ENCODE data around the gene STXBP2.
A peak's percentile ranks its signal among the peaks of the same experiment; 100 is the strongest.

The STXBP2 gene

GRCh38 chr19:7636691-7637373, at the start of gene STXBP2:
TSS of gene STXBP2 (plus strand) at chr19:7637110. CDS start at chr19:7637150, 40 bp downstream.
- no peak for TF ChIP-seq Cebpa-rat (IDR thresholded peaks at IDR 0.05)
- Histone ChIP-seq H3K4me2 (peak within 1 kb of the TSS; percentile 97), H3K9me3 (no peaks in the 10 kb centered on the region), H3K4me1 (peaks cover 53% of the 10 kb centered on the region), H3K9ac (peak within 1 kb of the TSS; percentile 89), H3K36me3 (peaks cover 37% of the 10 kb centered on the region), H3K27me3 (no peaks in the 10 kb centered on the region), H3K27ac (peak within 1 kb of the TSS; percentile 83), H3K4me3 (peak within 1 kb of the TSS; percentile 80), H4K20me1 (peaks cover 15% of the 10 kb centered on the region; the same call in 1 of the 2 replicates)

GRCh38 chr19:7589822-7590221, 47.1 kb upstream of the STXBP2 start:
- no peaks in the 10 kb centered on the region for H3K9me3 ChIP-seq
- no peak overlapping the region for H3K27ac ChIP-seq
- no peak overlapping the region for H3K4me3 ChIP-seq
- peaks cover 8% of the 10 kb centered on the region; the same call in 1 of the 2 replicates for H3K27me3 ChIP-seq
- TF ChIP-seq Cebpa-rat (IDR thresholded peaks at IDR 0.05): no peak
- H4K20me1 ChIP-seq: no peaks in the 10 kb centered on the region
- H3K4me1 ChIP-seq: no peaks in the 10 kb centered on the region
- H3K9ac ChIP-seq: no peak overlapping the region
- no peak overlapping the region for H3K4me2 ChIP-seq
- H3K36me3 ChIP-seq: no peaks in the 10 kb centered on the region

- H3K36me3 ChIP-seq: no peaks in the 10 kb centered on the region
- no peak for TF ChIP-seq Cebpa-rat (IDR thresholded peaks at IDR 0.05)
- H4K20me1 ChIP-seq: no peaks in the 10 kb centered on the region
- no peak overlapping the region for H3K4me2 ChIP-seq
- no peaks in the 10 kb centered on the region for H3K9me3 ChIP-seq
- no peaks in the 10 kb centered on the region for H3K4me1 ChIP-seq
- H3K4me3 ChIP-seq: no peak overlapping the region
- no peak overlapping the region for H3K27ac ChIP-seq
- H3K9ac ChIP-seq: no peak overlapping the region
- H3K27me3 ChIP-seq: peaks cover 12% of the 10 kb centered on the region; the same call in 1 of the 2 replicates
Measured at GRCh38 chr19:7590256-7590655, 46.7 kb upstream of the STXBP2 start.

GRCh38 chr19:7595466-7596133, 41.3 kb upstream of the STXBP2 start, which contains the start of gene CAMSAP3:
TSS of gene CAMSAP3 (plus strand) at chr19:7595863. CDS start at chr19:7596003, 140 bp downstream.
- peak within 1 kb of the TSS; percentile 72 for H3K4me3 ChIP-seq
- H3K36me3 ChIP-seq: no peaks in the 10 kb centered on the region
- peak within 1 kb of the TSS; percentile 79 for H3K4me2 ChIP-seq
- H3K4me1 ChIP-seq: peaks cover 7% of the 10 kb centered on the region
- no peak for TF ChIP-seq Cebpa-rat (IDR thresholded peaks at IDR 0.05)
- H3K9me3 ChIP-seq: no peaks in the 10 kb centered on the region
- H3K27ac ChIP-seq: no peak within 1 kb of the TSS
- H3K27me3 ChIP-seq: peaks cover 49% of the 10 kb centered on the region
- 0 out of 2 replicates have a peak within 1 kb of the TSS, but pooled peaks have one; percentile 50 for H3K9ac ChIP-seq
- H4K20me1 ChIP-seq: peaks cover 26% of the 10 kb centered on the region

- H3K4me1 ChIP-seq: peaks cover 7% of the 10 kb centered on the region
- peak overlapping the region; percentile 72 for H3K4me3 ChIP-seq
- H3K9me3 ChIP-seq: no peaks in the 10 kb centered on the region
- H3K27ac ChIP-seq: no peak overlapping the region
- H3K27me3 ChIP-seq: peaks cover 49% of the 10 kb centered on the region
- TF ChIP-seq Cebpa-rat (IDR thresholded peaks at IDR 0.05): no peak
- peak overlapping the region; percentile 79 for H3K4me2 ChIP-seq
- no peaks in the 10 kb centered on the region for H3K36me3 ChIP-seq
- peaks cover 26% of the 10 kb centered on the region for H4K20me1 ChIP-seq
- no peak overlapping the region for H3K9ac ChIP-seq
Measured at GRCh38 chr19:7596211-7596937, 40.5 kb upstream of the STXBP2 start.

GRCh38 chr19:7597689-7598088, 39.2 kb upstream of the STXBP2 start:
- H3K4me1 ChIP-seq: peaks cover 7% of the 10 kb centered on the region
- H3K4me3 ChIP-seq: no peak overlapping the region
- H3K27ac ChIP-seq: no peak overlapping the region
- no peak overlapping the region for H3K4me2 ChIP-seq
- peaks cover 53% of the 10 kb centered on the region for H3K27me3 ChIP-seq
- TF ChIP-seq Cebpa-rat (IDR thresholded peaks at IDR 0.05): no peak
- no peak overlapping the region for H3K9ac ChIP-seq
- H3K36me3 ChIP-seq: no peaks in the 10 kb centered on the region
- H4K20me1 ChIP-seq: peaks cover 26% of the 10 kb centered on the region
- no peaks in the 10 kb centered on the region for H3K9me3 ChIP-seq

- Histone ChIP-seq H3K4me1 (peaks cover 7% of the 10 kb centered on the region), H3K9me3 (no peaks in the 10 kb centered on the region), H4K20me1 (peaks cover 26% of the 10 kb centered on the region), H3K27me3 (peaks cover 56% of the 10 kb centered on the region), H3K36me3 (no peaks in the 10 kb centered on the region), H3K4me2 (no peak overlapping the region), H3K9ac (no peak overlapping the region), H3K27ac (no peak overlapping the region), H3K4me3 (no peak overlapping the region)
- no peak for TF ChIP-seq Cebpa-rat (IDR thresholded peaks at IDR 0.05)
Measured at GRCh38 chr19:7598180-7598579, 38.7 kb upstream of the STXBP2 start.

- no peak overlapping the region for H3K4me2 ChIP-seq
- H3K27me3 ChIP-seq: peaks cover 42% of the 10 kb centered on the region
- H3K9ac ChIP-seq: no peak overlapping the region
- H3K4me3 ChIP-seq: no peak overlapping the region
- peaks cover 7% of the 10 kb centered on the region for H3K4me1 ChIP-seq
- H3K27ac ChIP-seq: no peak overlapping the region
- no peak for TF ChIP-seq Cebpa-rat (IDR thresholded peaks at IDR 0.05)
- peaks cover 26% of the 10 kb centered on the region for H4K20me1 ChIP-seq
- H3K9me3 ChIP-seq: peaks cover 6% of the 10 kb centered on the region; the same call in 1 of the 2 replicates
- H3K36me3 ChIP-seq: no peaks in the 10 kb centered on the region
Measured at GRCh38 chr19:7600721-7601120, 36.2 kb upstream of the STXBP2 start.

GRCh38 chr19:7602240-7602934, 34.5 kb upstream of the STXBP2 start:
- H4K20me1 ChIP-seq: peaks cover 15% of the 10 kb centered on the region
- TF ChIP-seq Cebpa-rat (IDR thresholded peaks at IDR 0.05): no peak
- H3K9ac ChIP-seq: no peak overlapping the region
- no peak overlapping the region for H3K4me3 ChIP-seq
- H3K9me3 ChIP-seq: peaks cover 7% of the 10 kb centered on the region; the same call in 1 of the 2 replicates
- H3K36me3 ChIP-seq: no peaks in the 10 kb centered on the region
- H3K27ac ChIP-seq: no peak overlapping the region
- no peak overlapping the region for H3K4me2 ChIP-seq
- no peaks in the 10 kb centered on the region for H3K4me1 ChIP-seq
- peaks cover 26% of the 10 kb centered on the region for H3K27me3 ChIP-seq

Data from BLaER1 (cell line).